Smooth muscle cell of the brain vasculature (primary cell): ENCODE results near the gene UBR3.
"Not testable (repeated sequence)": the region's sequence is repeated elsewhere in the genome, so short reads cannot be mapped to it uniquely, and the experiment has no call there.

Source experiments
- DNase-seq: peaks from one replicate; pipeline ENCODE4 v3.0.0-alpha.2; 2012; ENCODE audit warnings: low read depth, low spot score

The UBR3 gene, protein sequence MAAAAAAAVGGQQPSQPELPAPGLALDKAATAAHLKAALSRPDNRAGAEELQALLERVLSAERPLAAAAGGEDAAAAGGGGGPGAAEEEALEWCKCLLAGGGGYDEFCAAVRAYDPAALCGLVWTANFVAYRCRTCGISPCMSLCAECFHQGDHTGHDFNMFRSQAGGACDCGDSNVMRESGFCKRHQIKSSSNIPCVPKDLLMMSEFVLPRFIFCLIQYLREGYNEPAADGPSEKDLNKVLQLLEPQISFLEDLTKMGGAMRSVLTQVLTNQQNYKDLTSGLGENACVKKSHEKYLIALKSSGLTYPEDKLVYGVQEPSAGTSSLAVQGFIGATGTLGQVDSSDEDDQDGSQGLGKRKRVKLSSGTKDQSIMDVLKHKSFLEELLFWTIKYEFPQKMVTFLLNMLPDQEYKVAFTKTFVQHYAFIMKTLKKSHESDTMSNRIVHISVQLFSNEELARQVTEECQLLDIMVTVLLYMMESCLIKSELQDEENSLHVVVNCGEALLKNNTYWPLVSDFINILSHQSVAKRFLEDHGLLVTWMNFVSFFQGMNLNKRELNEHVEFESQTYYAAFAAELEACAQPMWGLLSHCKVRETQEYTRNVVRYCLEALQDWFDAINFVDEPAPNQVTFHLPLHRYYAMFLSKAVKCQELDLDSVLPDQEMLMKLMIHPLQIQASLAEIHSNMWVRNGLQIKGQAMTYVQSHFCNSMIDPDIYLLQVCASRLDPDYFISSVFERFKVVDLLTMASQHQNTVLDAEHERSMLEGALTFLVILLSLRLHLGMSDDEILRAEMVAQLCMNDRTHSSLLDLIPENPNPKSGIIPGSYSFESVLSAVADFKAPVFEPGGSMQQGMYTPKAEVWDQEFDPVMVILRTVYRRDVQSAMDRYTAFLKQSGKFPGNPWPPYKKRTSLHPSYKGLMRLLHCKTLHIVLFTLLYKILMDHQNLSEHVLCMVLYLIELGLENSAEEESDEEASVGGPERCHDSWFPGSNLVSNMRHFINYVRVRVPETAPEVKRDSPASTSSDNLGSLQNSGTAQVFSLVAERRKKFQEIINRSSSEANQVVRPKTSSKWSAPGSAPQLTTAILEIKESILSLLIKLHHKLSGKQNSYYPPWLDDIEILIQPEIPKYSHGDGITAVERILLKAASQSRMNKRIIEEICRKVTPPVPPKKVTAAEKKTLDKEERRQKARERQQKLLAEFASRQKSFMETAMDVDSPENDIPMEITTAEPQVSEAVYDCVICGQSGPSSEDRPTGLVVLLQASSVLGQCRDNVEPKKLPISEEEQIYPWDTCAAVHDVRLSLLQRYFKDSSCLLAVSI (N-terminal part only)

DNA sequence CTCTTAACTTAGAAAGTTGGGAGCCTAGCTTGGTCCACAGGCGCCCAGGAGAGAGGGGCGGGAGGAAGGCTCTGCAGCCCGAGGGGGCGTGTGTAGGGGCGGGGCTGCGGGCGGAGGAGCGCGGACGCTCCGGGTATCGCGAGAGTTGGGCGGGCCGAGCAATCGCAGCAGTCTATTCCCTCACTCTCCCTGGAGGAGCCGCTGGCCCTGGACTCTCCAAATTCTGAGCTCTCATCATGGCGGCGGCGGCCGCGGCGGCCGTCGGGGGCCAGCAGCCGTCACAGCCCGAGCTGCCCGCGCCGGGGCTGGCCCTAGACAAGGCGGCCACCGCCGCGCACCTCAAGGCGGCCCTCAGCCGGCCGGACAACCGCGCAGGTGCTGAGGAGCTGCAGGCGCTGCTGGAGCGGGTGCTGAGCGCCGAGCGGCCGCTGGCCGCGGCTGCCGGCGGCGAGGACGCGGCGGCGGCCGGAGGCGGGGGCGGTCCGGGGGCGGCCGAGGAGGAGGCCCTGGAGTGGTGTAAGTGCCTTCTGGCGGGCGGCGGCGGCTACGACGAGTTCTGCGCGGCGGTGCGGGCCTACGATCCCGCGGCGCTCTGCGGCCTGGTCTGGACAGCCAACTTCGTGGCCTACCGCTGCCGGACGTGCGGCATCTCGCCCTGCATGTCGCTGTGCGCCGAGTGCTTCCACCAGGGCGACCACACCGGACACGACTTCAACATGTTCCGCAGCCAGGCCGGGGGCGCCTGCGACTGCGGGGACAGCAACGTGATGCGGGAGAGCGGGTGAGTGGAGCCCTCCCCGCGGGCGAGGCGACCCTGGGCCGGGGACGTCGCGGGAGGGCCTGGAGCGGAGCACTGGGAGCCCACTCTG lies at the start of gene UBR3:
TSS of gene UBR3 (plus strand) at position 183 of the 869 bp plus-strand sequence. CDS start at position 237, 54 bp downstream.
- DNase-seq: peak; percentile 83

DNA sequence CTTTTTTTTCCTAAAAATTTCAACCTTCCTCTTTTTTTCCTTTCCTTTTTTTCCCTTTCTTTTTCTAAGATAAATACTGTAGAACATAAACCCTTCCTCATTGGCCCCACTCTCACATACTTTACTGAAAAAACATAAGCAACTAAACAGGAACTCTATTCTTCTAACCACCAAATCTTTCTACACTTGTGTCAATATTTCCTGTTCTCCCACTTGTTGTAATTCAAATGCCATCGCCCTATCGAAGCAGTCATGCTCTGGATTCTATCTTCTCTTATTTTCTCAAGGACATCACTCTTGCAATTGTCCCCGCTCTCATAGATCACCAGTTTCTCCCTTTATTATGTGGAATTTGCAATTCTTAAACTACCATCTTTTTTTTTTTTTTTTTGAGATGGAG lies 48.8 kb upstream of the UBR3 start:
- DNase-seq: no peak

DNA sequence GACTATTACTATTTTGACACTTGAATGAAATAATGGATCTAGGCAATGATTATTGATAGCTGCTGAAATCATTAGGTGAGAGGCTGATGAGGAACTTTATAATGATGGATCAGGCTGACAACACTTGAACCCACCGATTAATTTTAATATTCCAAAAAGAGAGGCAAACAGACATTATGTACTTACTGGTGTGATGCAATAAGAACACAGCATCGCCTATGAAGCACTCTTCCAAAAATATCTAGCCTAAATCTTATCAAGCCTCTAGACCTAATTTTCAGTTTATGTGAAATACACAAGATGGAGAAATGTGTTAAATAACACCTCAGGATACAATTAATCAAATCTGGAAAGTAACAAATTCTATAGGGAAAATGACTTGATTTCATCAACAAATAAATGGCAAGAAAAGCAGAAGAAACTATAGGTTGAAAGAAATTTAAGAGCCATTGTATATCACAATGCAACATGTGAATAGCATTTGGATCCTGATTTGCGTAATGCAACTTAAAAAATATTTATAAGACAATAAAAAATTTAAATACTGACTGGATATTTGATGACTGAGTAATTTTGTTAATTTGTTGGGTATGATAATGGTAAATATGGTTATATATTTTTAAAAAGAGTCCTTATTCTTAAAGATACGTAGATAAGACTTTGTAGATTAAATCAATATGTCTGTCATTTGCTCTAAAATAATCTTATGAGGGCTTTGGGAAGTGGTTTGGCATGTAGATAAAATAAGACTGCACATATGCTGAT lies 45.8 kb upstream of the UBR3 start:
- DNase-seq: no peak

DNA sequence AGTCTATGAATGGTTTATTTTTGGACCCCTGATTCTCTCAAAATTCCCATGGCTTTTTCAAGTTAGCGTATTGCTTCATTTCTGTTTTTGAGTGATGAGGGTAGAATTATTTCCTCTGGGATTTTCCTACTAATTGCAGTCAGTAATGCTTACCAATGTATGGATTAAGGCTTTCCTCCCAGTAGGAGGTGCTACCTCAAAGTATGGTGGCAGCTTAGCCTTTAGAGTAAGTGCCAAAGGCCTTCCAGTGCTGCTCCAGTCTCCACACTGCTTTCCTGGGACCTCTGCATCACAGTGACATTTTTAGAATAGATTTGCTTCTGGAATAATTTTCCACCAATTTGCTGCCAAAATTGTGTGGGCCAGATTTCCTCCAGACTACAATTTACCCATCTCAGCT lies 44.7 kb upstream of the UBR3 start:
- no peak for DNase-seq

DNA sequence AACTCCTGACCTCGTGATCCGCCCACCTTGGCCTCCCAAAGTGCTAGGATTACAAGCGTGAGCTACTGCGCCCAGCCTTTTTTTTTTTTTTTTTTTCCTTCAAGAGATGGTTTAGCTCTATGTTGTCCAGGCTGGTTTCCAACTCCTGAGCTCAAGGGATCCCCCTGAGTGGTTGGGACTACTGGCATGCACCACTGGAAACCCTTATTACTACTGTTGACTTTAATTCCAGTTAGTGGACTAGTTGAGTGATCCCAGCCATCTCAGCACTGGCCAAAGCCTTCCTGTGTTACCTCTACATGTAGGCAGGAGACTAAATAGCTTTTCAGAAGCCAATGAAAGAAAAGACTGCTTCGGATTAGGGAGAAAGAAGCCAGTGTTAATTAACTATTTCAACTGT lies 36.7 kb upstream of the UBR3 start:
- DNase-seq: no peak

DNA sequence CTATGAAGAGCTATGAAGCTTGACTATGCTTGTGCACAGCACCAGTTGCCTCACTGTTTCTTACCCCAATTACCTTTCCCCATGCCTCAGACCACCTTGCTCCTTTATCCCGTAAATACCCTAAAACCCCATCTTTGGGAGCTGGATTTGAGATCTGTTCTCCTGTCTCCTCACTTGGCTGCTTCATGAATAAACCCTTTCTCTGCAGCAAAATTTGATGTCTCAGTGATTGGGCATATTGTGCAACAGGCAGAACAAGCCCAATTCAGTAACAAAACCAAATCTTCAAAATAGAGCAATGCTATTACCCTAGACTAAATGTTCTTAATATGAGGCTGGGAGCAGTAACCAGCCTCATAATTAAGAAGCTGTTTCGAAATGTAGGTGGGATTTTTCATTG lies 32.1 kb upstream of the UBR3 start:
- no peak for DNase-seq

DNA sequence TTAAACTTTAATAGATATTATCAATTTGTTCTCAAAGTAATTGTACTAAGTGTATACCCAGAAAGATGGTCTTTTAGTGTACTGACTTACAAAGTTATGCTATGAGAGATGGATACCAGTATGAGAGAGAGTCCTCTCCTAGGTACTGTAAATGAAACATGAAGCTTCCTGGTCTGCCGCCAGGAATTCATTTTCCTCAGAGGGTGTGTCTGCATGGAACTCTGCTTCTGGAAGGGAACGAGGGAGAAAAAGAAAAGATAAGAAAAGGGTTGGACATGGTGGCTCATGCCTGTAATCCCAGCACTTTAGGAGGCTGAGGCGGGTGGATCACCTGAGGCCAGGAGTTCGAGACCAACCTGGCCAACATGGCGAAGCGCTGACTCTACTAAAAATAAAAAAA lies 30.8 kb upstream of the UBR3 start:
- DNase-seq: no peak

DNA sequence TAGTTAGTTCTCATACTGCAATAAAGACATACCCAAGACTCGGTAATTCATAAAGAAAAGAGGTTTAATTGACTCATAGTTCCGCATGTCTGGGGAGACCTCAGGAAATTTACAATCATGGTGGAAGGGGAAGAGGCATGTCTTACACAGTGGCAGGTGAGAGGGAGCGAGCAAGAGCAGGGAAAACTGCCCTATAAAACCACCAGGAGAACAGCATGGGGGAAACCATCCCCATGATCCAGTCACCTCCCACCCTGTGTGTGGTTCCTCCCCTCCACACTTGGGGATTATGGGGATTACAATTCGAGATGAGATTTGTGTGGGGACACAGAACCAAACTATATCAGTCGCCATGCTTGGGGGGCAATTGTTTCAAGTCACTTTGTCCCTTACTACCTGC lies 29.7 kb upstream of the UBR3 start:
- no peak for DNase-seq

DNA sequence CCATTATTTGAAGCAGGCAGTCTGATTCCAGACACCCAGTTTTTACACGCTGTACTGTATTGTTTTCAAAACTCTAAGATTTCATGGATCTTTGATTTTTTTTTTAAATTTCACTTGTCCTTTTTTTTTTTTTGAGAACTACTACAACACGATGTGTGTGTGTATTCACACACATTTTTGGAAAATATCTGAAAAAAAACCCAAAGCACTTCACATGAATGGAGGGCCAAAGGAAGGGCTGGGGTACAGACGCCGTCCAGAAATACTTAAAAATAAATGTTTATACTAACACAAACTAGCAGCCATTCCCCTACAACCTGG lies 28.9 kb upstream of the UBR3 start:
- DNase-seq: no peak

DNA sequence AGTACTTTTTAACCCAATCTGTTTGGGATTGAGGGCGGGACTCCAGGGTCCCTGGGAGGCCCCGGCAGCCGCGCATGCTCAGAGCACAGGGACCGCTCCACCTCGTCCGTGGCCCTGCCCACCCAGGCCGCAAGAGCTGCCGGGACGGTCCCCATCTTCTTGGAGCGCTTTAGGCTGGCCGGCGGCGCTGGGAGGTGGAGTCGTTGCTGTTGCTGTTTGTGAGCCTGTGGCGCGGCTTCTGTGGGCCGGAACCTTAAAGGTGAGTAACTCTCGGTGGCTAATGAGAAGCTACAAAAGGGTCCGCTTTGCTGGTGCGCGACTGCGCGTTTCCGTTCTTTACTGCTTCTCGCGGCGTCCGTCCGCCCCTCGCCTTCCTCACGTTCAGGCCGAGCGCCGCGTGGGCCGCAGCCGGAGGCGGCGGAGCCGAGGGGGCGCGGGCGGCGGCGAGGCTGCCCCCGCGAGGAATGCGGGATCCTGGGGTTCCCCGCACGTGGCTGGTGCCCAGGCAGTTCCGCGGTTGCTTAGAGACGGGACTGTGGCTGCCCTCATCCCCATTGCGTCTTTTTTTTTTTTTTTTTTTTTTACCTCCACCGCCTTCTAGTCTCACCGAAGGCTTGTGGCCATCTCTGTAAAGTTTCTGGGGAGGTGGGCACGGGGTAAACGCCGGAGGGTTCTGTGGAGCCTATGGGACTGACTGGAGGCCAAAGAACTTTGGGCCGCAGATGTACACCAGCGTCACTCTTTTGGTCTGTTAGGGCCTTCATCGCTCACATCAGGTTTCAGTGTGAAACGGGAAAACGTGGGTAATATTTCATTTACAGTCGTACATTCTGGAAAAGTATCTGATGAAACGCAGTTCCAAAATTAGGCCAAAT lies 28.3 kb upstream of the UBR3 start, which contains the start of gene SSB:
TSS of gene SSB (plus strand) at position 154 of the 875 bp plus-strand sequence. CDS start 2,090 bp downstream, outside the sequence.
- DNase-seq: peak; percentile 83

DNA sequence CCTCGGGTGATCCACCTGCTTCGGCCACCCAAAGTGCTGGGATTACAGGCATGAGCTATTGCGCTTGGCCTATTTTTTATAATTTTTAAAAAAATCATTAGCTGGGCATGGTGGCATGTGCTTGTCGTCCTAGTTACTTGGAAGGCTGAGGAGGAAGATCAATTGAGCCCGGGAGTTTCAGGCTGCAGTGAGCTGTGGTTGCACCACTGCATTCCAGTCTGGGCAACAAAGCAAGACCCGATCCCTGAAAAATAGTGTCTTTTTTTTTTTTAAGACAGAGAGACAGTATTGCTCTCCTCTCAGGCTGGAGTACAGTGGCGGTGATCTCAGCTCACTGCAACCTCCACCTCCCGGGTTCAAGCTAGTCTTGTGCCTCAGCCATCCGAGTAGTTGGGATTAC lies 23.8 kb upstream of the UBR3 start:
- DNase-seq: no peak

DNA sequence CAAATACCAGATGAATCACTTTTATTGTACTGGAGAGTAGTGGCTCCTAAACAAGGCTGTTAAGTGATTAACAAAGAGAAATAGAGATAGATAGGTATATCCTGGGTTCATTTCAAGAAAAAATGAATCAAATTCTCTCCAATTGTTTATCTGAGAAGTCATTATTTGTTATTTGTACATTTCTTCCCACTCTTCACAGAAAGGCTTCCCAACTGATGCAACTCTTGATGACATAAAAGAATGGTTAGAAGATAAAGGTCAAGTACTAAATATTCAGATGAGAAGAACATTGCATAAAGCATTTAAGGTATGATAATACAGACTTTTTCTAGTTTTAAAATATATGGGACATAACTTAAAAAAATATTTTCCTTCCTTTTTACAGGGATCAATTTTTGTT lies 20.7 kb upstream of the UBR3 start:
- no peak for DNase-seq

DNA sequence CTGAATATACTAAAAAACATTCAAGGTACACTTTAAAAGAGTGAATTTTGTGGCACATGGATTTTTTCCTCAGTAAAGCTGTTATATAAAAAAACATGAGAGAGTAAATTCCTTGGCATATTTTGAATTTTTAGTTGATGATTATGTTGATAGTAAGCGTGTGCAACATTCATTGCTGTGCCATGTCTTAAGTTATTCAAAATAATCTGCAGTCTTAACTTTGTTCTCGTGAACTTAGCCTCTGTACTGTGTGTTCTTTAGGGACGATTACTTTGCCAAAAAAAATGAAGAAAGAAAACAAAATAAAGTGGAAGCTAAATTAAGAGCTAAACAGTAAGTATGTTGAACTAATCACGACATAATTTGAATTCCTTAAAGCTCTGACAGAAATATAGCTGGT lies 19.0 kb upstream of the UBR3 start:
- no peak for DNase-seq

DNA sequence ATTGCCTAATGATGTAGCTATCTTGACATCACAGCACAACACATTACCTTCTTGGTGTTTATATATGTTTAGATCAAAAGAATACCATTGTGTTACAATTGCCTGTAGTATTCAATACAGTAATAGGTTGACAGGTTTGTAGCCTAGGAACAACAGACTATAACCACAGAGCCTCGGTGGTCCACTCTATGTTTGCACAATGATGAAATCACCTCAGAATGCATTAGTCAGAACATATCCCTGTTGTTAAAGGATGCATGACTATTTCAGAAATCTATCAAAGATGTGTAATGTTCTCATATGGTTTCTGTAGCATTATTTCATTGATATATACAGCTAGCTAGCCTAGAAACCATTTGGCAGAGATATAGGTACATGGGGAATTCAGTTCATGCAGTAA lies 11.4 kb upstream of the UBR3 start:
- no peak for DNase-seq

DNA sequence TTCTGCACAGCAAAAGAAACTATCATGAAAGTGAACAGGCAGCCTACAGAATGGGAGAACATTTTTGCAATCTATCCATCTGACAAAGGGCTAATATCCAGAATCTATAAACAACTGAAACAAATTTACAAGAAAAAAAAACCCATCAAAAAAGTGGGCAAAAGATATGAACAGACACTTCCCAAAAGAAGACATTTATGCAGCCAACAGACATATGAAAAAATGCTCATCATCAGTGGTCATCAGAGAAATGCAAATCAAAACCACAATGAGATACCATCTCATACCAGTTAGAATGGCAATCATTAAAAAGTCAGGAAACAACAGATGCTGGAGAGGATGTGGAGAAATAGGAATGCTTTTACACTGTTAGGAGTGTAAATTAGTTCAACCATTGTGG lies 10.3 kb upstream of the UBR3 start:
- DNase-seq: not testable (repeated sequence)

DNA sequence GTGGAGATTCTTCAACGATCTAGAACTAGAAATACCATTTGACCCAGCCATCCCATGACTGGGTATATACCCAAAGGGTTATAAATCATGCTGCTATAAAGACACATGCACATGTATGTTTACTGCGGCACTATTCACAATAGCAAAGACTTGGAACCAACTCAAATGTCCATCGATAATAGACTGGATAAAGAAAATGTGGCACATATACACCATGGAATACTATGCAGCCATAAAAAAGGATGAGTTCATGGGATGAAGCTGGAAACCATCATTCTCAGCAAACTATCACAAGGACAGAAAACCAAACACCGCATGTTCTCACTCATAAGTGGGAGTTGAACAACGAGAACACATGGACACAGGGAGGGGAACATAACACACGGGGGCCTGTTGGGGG lies 9.9 kb upstream of the UBR3 start:
- DNase-seq: not testable (repeated sequence)

DNA sequence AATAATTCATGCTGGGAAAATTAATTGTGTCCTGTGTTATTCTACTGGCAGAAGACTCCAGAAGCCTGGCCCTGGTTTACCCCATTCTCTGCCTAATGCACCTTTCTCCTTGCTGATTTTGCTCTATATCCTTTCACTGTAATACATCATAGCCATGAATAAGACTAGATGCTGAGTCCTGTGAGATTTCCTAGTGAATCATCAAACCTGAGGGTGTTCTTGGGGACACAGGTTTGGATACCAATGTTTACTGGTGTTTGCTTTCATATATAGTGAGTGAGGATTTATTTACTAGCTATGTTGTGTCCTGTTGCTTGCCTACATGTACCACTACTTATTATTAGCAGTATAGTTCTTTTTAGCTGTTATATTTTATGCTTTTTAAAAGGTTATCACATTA lies 9.0 kb upstream of the UBR3 start:
- no peak for DNase-seq

DNA sequence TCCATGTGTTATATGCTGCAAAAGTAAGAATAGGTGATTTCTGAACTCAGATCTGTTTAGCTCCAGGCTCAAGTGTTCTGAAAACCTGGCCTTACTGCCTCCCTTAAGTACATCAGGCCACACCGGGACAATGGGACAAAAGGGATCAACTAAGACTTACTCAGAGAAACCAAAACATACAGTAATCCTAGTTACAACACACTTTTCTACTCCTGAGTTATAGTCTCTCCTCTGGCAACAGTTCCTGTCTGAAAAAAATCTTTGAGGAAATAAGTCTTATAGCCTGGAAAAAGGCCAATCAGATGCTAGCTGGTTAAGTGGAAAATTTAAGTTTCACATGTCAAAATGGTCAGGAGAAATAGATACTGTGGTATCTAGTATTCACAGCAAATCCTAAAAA lies 8.1 kb upstream of the UBR3 start:
- no peak for DNase-seq

DNA sequence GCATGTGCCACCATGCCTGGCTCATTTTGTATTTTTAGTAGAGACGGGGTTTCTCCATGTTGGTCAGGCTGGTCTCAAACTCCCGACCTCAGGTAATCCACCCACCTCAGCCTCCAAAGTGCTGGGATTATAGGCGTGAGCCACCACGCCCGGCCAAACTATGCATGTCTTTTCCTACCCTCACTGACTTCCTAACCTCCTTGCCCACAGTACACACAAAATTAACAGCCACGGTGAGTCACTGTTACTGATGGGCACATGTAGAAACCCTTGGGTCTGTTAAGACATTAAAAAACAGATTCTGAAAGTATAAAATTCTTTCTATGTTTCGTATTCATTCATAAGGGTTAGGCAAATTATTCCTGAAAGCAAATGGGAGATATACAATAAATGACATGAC lies 7.2 kb upstream of the UBR3 start:
- not testable (repeated sequence) for DNase-seq
